Liver (tissue), 3 donors: ENCODE data around the gene RPTOR.

Experiments
- CTCF ChIP-seq: fragments of 150-350 bp; IDR thresholded peaks from 2 replicates; pipeline ENCODE4 v1.5.1; 2017; ENCODE audit warnings: improper control_type of control experiment, low read depth, low read length; ENCODE audit not compliant: missing input control
- FOXA1 ChIP-seq: IDR thresholded peaks from 2 replicates; pipeline ENCODE4 v1.6.1; 2016; ENCODE audit warnings: antibody characterized with exemption
- FOXA2 ChIP-seq: IDR thresholded peaks from 2 replicates; pipeline ENCODE4 v1.6.1; 2016; ENCODE audit warnings: antibody characterized with exemption
- GABPA ChIP-seq, 2 donors: IDR thresholded peaks in 1 of 2; conservative IDR thresholded peaks in 1 of 2; 2 replicates each; pipeline ENCODE4 v1.6.1; 2016; ENCODE audit warnings: antibody characterized with exemption in 2 of 2, mild to moderate bottlenecking in 1 of 2, moderate library complexity in 1 of 2
- JUND ChIP-seq, 2 donors: IDR thresholded peaks; 2 replicates each; pipeline ENCODE4 v1.6.1; 2016; ENCODE audit warnings: antibody characterized with exemption in 2 of 2
- MAX ChIP-seq: IDR thresholded peaks from 2 replicates; pipeline ENCODE4 v1.6.1; 2016; ENCODE audit warnings: antibody characterized with exemption
- REST ChIP-seq: IDR thresholded peaks from 2 replicates; pipeline ENCODE4 v1.6.1; 2016; ENCODE audit warnings: antibody characterized with exemption, mild to moderate bottlenecking
- SP1 ChIP-seq: IDR thresholded peaks from 2 replicates; pipeline ENCODE4 v1.6.1; 2018; ENCODE audit warnings: antibody characterized with exemption, mild to moderate bottlenecking
- donor health status: healthy.
- donor health status: healthy.

- TF ChIP-seq MAX: no peak
- no peak for TF ChIP-seq CTCF
- TF ChIP-seq GABPA (IDR thresholded peaks at IDR 0.05 in 1 of 2, conservative IDR thresholded peaks at IDR 0.05 in 1 of 2): no peak
- no peak for TF ChIP-seq REST
- TF ChIP-seq SP1: no peak
- no peak for TF ChIP-seq JUND (IDR thresholded peaks at IDR 0.05)
- TF ChIP-seq FOXA2: no peak
- no peak for TF ChIP-seq FOXA1
These were observed 267.9 kb downstream of the RPTOR start for GRCh38 chr17:80812362-80813088.
